Tibial artery (tissue), 4 donors: Measurements from ENCODE around the gene RPP21.

Experiments used
- DNase-seq, 2 donors: peaks; one replicate each; pipeline ENCODE4 v3.0.0-alpha.2; 2019
- H3K27ac ChIP-seq, 2 donors: fragments of 200-600 bp; sonication (generic) in 1 of 2; 1 replicate in 1 of 2; 2 replicates in 1 of 2; pipeline ENCODE4 v1.5.1; 2018 to 2019; ENCODE audit warnings: mild to moderate bottlenecking in 1 of 2
- H3K27me3 ChIP-seq, 2 donors: fragments of 200-600 bp; sonication (generic) in 1 of 2; one replicate each; pipeline versions ENCODE4 v1.5.1 to v1.6.0; 2016 to 2019
- H3K36me3 ChIP-seq, 3 donors: fragments of 200-600 bp; sonication (generic) in 2 of 3; one replicate each; pipeline ENCODE4 v1.5.1; 2016 to 2019; ENCODE audit warnings: mild to moderate bottlenecking in 2 of 3
- H3K4me1 ChIP-seq, 4 donors: fragments of 200-600 bp; sonication (generic) in 2 of 4; 1 replicate in 3 of 4; 2 replicates in 1 of 4; pipeline ENCODE4 v1.5.1; 2016 to 2019
- H3K4me3 ChIP-seq, 2 donors: fragments of 200-600 bp; sonication (generic) in 1 of 2; 1 replicate in 1 of 2; 2 replicates in 1 of 2; pipeline ENCODE4 v1.5.1; 2018 to 2019; ENCODE audit warnings: mild to moderate bottlenecking in 2 of 2
- H3K9me3 ChIP-seq, 3 donors: fragments of 200-600 bp; sonication (generic) in 1 of 3; one replicate each; pipeline ENCODE4 v1.5.1; 2016 to 2019
- intact Hi-C: fragments of 100-400 bp; cut with DNase I; formaldehyde crosslinking; loops from one replicate; pipeline ENCODE4 v1.15.0; 2023; ENCODE audit warnings: low total_unique reads
- TF ChIP-seq, protein P1 (sequence below), 2 experiments: fragments of 200-600 bp in 1 of 2; fragments of 450-650 bp in 1 of 2; IDR thresholded peaks; one replicate each; pipeline ENCODE4 v1.5.1; 2017 to 2019; ENCODE audit warnings: antibody characterized with exemption in 2 of 2, mild to moderate bottlenecking in 1 of 2, moderate library complexity in 1 of 2

RPP21 gene

GRCh38 chr6:30380464-30380863 lies 35.5 kb downstream of the RPP21 start:
- Histone ChIP-seq H3K27ac (no peak overlapping the region), H3K27me3 (peaks cover 0 to 27% of the 10 kb centered on the region in 2 donors)
- TF ChIP-seq, protein P1, sequence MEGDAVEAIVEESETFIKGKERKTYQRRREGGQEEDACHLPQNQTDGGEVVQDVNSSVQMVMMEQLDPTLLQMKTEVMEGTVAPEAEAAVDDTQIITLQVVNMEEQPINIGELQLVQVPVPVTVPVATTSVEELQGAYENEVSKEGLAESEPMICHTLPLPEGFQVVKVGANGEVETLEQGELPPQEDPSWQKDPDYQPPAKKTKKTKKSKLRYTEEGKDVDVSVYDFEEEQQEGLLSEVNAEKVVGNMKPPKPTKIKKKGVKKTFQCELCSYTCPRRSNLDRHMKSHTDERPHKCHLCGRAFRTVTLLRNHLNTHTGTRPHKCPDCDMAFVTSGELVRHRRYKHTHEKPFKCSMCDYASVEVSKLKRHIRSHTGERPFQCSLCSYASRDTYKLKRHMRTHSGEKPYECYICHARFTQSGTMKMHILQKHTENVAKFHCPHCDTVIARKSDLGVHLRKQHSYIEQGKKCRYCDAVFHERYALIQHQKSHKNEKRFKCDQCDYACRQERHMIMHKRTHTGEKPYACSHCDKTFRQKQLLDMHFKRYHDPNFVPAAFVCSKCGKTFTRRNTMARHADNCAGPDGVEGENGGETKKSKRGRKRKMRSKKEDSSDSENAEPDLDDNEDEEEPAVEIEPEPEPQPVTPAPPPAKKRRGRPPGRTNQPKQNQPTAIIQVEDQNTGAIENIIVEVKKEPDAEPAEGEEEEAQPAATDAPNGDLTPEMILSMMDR (IDR thresholded peaks at IDR 0.05), result no peak

DNA sequence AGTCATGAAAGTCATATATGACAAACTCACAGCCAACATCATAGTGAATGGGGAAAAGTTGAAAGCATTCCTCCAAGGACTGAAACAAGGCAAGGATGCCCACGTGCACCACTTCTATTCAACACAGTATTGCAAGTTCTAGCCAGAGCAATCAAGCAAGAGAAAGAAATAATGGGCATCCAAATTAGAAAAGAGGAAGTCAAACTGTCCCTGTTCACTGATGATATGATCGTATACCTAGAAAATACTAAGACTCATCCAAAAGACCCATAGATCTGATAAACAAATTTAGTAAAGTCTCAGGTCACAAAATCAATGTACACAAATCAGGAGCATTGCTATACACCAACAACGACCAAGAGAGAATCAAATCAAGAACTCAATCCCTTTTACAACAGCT lies 41.2 kb downstream of the RPP21 start:
- peaks cover 0 to 19% of the 10 kb centered on the region in 2 donors for H3K27me3 ChIP-seq
- H3K36me3 ChIP-seq, result no peaks in the 10 kb centered on the region
- H3K4me1 ChIP-seq, result no peaks in the 10 kb centered on the region
- H3K27ac ChIP-seq, result no peak overlapping the region
- TF ChIP-seq, protein P1 (IDR thresholded peaks at IDR 0.05), result no peak
- no peak overlapping the region for H3K4me3 ChIP-seq
- intact Hi-C loops, result no loop called here
- DNase-seq, result no peak
- H3K9me3 ChIP-seq, result no peaks in the 10 kb centered on the region

More at GRCh38 chr6:30380464-30380863, 35.5 kb downstream of the RPP21 start:
- intact Hi-C loops, result no loop called here
- H3K4me1 ChIP-seq, result no peaks in the 10 kb centered on the region
- H3K9me3 ChIP-seq, result no peaks in the 10 kb centered on the region
- DNase-seq, result no peak
- H3K36me3 ChIP-seq, result no peaks in the 10 kb centered on the region
- no peak overlapping the region for H3K4me3 ChIP-seq

DNA sequence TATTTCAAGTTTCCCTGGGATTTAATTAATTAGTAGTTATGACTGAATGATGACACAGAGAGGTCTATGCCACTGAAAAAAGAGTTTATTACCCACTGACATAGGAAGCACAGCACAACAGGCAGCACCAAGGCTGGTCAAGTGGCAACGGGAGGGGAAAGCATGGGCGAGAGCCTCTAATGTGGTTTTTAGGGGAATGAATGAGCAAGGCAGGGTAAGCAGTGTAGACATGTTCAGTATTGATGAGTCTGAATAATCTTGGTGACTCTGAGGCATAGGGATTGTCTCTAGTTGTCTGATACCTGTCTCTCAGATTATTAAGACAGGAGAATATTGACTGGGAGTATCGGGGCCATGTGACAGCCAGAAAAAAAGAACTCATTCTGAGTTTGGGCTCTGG lies 46.3 kb downstream of the RPP21 start:
- H3K4me1 ChIP-seq, result no peaks in the 10 kb centered on the region
- H3K27me3 ChIP-seq, result peaks cover 0 to 37% of the 10 kb centered on the region in 2 donors
- no peak for DNase-seq
- TF ChIP-seq, protein P1 (IDR thresholded peaks at IDR 0.05), result no peak
- no peak overlapping the region for H3K4me3 ChIP-seq
- no peaks in the 10 kb centered on the region for H3K9me3 ChIP-seq
- H3K36me3 ChIP-seq, result no peaks in the 10 kb centered on the region
- no peak overlapping the region for H3K27ac ChIP-seq
- intact Hi-C loops, result loop anchor here (10.0 kb wide), 1 partner anchor 176 kb away; the partner anchor contains the start of gene TRIM26

- H3K27me3 ChIP-seq, result peaks cover 0 to 51% of the 10 kb centered on the region in 2 donors
Measured at GRCh38 chr6:30394139-30394538, 49.2 kb downstream of the RPP21 start.

More at GRCh38 chr6:30394139-30394538, 49.2 kb downstream of the RPP21 start:
- Histone ChIP-seq H3K4me1 (peaks cover 0 to 5% (median 4%) of the 10 kb centered on the region in 4 donors), H3K36me3 (no peaks in the 10 kb centered on the region), H3K27ac (no peak overlapping the region), H3K4me3 (no peak overlapping the region), H3K9me3 (no peaks in the 10 kb centered on the region)
- intact Hi-C loops, result loop anchor here (10.0 kb wide), 1 partner anchor 179 kb away; the partner anchor contains the start of gene TRIM26
- TF ChIP-seq, protein P1 (IDR thresholded peaks at IDR 0.05), result no peak
- DNase-seq, result no peak
